DND-41 (cell line): ENCODE measurements around the gene PDE1A.

Experiments used
- ATAC-seq: fragments of 200-7000 bp; cut with Tn5 transposase; 3 replicates; pipeline ENCODE4 v1.9.1; 2021; ENCODE audit warnings: low read depth; ENCODE audit not compliant: insufficient read depth
- DNase-seq: peaks from one replicate; pipeline ENCODE4 v3.0.0-alpha.2; 2020
- H2AFZ ChIP-seq: 2 replicates; pipeline ENCODE4 v1.6.0; 2012; ENCODE audit warnings: low read depth, low read length
- H3K27ac ChIP-seq: 2 replicates; pipeline ENCODE4 v1.5.1; 2012; ENCODE audit warnings: low read length, inconsistent platforms
- H3K27me3 ChIP-seq: fragments of 200-600 bp; sonication (generic); 2 replicates; pipeline ENCODE4 v1.6.0; 2012; ENCODE audit warnings: low read length, mild to moderate bottlenecking, inconsistent platforms; ENCODE audit not compliant: insufficient read depth, poor library complexity
- H3K36me3 ChIP-seq: 2 replicates; pipeline ENCODE4 v1.5.1; 2012; ENCODE audit warnings: low read length, inconsistent platforms; ENCODE audit not compliant: insufficient read depth
- H3K4me1 ChIP-seq: 2 replicates; pipeline ENCODE4 v1.5.1; 2012; ENCODE audit warnings: mild to moderate bottlenecking, low read length; ENCODE audit not compliant: insufficient read depth
- H3K4me2 ChIP-seq: 2 replicates; pipeline ENCODE4 v1.6.0; 2012; ENCODE audit warnings: mild to moderate bottlenecking, moderate library complexity, low read length, inconsistent platforms; ENCODE audit not compliant: insufficient read depth
- H3K4me3 ChIP-seq, 2 experiments: fragments of 200-600 bp in 1 of 2; shearing (Covaris generic) in 1 of 2; 2 replicates each; pipeline ENCODE4 v1.5.1; 2012 to 2016; ENCODE audit warnings: inconsistent platforms in 2 of 2, low read length in 2 of 2, mild to moderate bottlenecking in 2 of 2, low read depth in 1 of 2, moderate library complexity in 1 of 2
- H3K79me2 ChIP-seq: 2 replicates; pipeline ENCODE4 v1.6.0; 2012; ENCODE audit warnings: low read length, inconsistent platforms; ENCODE audit not compliant: insufficient read depth
- H3K9ac ChIP-seq: 2 replicates; pipeline ENCODE4 v1.6.0; 2012; ENCODE audit warnings: low read depth, mild to moderate bottlenecking, inconsistent platforms, low read length, moderate library complexity
- H3K9me3 ChIP-seq: 2 replicates; pipeline ENCODE4 v1.5.1; 2012; ENCODE audit warnings: low read length, moderate library complexity, mild to moderate bottlenecking, inconsistent platforms; ENCODE audit not compliant: insufficient read depth, severe bottlenecking
- H4K20me1 ChIP-seq: 2 replicates; pipeline ENCODE4 v1.6.0; 2012; ENCODE audit warnings: low read length; ENCODE audit not compliant: insufficient read depth
- CTCF ChIP-seq: IDR thresholded peaks from 2 replicates; pipeline ENCODE4 v1.5.1; 2012; ENCODE audit warnings: borderline replicate concordance, low read length, moderate library complexity, mild to moderate bottlenecking; ENCODE audit not compliant: poor library complexity, severe bottlenecking; ENCODE audit errors: extremely low read depth
- EZH2 ChIP-seq: IDR thresholded peaks from 3 replicates; pipeline ENCODE4 v1.6.1; 2012; ENCODE audit warnings: borderline replicate concordance, low read depth, mild to moderate bottlenecking, moderate library complexity, low read length, inconsistent platforms; ENCODE audit not compliant: severe bottlenecking

Gene PDE1A

DNA sequence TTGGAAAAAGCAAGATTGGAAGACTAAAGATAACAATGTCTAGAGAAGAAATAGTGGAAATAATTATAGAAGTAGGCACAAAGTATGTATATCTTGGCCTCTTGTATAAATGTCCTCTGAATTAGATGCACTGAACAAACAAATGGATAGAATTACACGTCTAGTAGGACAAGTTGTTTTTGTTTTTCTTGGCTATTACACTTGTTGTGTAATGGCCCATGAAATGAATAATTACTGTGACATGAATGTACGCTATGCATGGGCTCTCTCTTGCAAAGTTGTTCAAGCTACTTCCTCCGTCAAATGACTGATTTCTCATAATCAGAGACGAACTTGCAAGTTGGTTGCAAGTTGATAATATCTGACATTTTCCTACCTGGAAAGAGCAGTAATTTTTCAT is 126.2 kb downstream of the PDE1A start:
- Histone ChIP-seq H3K9ac (no peak overlapping the region), H4K20me1 (no peaks in the 10 kb centered on the region), H3K27me3 (no peaks in the 10 kb centered on the region), H3K4me2 (no peak overlapping the region), H3K4me3 (no peak overlapping the region), H2AFZ (no peak overlapping the region), H3K79me2 (no peaks in the 10 kb centered on the region), H3K9me3 (no peaks in the 10 kb centered on the region), H3K27ac (no peak overlapping the region), H3K4me1 (no peaks in the 10 kb centered on the region), H3K36me3 (no peaks in the 10 kb centered on the region)
- no peak for DNase-seq
- no peak for ATAC-seq
- no peak for TF ChIP-seq CTCF
- no peak for TF ChIP-seq EZH2

DNA sequence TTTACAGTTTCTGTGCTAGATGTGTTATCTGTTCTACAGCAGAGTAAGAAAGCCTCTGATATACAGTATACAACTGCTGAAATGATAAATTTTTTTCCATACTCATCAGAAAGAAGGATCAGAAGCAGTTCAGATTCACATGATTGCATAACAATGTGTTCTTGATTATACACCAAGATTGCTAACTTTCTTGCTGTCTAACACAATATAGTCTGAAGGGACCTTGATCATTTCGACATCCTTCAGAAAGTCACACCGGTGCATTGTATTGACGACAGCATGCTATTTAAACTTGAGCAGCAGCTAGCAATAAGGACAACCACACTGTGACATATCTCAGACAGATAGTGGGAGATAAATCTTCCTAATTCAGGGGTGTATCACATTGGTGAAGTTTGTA is 127.2 kb downstream of the PDE1A start:
- H3K27me3 ChIP-seq = no peaks in the 10 kb centered on the region
- ATAC-seq = no peak
- H3K4me2 ChIP-seq = no peak overlapping the region
- no peaks in the 10 kb centered on the region for H3K4me1 ChIP-seq
- no peak overlapping the region for H3K9ac ChIP-seq
- no peak overlapping the region for H3K27ac ChIP-seq
- H4K20me1 ChIP-seq = no peaks in the 10 kb centered on the region
- no peak overlapping the region for H2AFZ ChIP-seq
- H3K79me2 ChIP-seq = no peaks in the 10 kb centered on the region
- no peaks in the 10 kb centered on the region for H3K36me3 ChIP-seq
- no peaks in the 10 kb centered on the region for H3K9me3 ChIP-seq
- H3K4me3 ChIP-seq = no peak overlapping the region
- TF ChIP-seq CTCF (no peak), EZH2 (no peak)
- no peak for DNase-seq

- no peaks in the 10 kb centered on the region for H3K36me3 ChIP-seq
- H3K4me2 ChIP-seq = no peak overlapping the region
- H2AFZ ChIP-seq = no peak overlapping the region
- no peaks in the 10 kb centered on the region for H4K20me1 ChIP-seq
- no peaks in the 10 kb centered on the region for H3K9me3 ChIP-seq
- ATAC-seq = no peak
- DNase-seq = no peak
- no peak overlapping the region for H3K9ac ChIP-seq
- TF ChIP-seq CTCF = no peak
- no peak for TF ChIP-seq EZH2
- no peaks in the 10 kb centered on the region for H3K79me2 ChIP-seq
- no peak overlapping the region for H3K27ac ChIP-seq
- H3K27me3 ChIP-seq = no peaks in the 10 kb centered on the region
- H3K4me3 ChIP-seq = no peak overlapping the region
- H3K4me1 ChIP-seq = no peaks in the 10 kb centered on the region
These were observed 128.4 kb downstream of the PDE1A start for GRCh38 chr2:182298456-182298855.

DNA sequence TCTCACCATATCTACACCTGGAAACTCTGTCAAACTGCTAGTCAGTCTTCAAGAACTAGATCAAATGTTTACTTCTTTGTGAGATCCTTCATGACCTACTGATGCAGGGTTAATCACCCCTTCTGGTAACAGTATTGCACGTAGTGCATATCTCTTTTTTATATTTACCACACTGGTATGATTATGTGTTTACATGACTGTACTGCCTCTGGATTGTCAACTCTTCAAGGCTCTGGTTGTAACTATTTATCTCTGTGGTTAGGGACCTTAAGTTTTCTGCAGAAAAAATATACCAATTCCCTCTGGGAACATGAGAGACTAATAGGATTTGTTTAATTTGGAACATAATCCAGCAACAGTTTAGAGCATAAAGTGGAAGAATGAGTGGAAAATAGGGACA is 135.5 kb downstream of the PDE1A start:
- TF ChIP-seq CTCF (no peak), EZH2 (no peak)
- no peaks in the 10 kb centered on the region for H3K79me2 ChIP-seq
- H3K9me3 ChIP-seq = no peaks in the 10 kb centered on the region
- peaks cover 3% of the 10 kb centered on the region for H3K27me3 ChIP-seq
- H4K20me1 ChIP-seq = no peaks in the 10 kb centered on the region
- no peaks in the 10 kb centered on the region for H3K4me1 ChIP-seq
- H3K9ac ChIP-seq = no peak overlapping the region
- DNase-seq (no peak), ATAC-seq (no peak)
- H3K36me3 ChIP-seq = no peaks in the 10 kb centered on the region
- H3K4me2 ChIP-seq = no peak overlapping the region
- no peak overlapping the region for H3K4me3 ChIP-seq
- no peak overlapping the region for H3K27ac ChIP-seq
- no peak overlapping the region for H2AFZ ChIP-seq
